ENCODE results near the gene CHADL.
A peak's percentile ranks its signal among the peaks of the same experiment; 100 is the strongest.
"Not testable (repeated sequence)": the region's sequence is repeated elsewhere in the genome, so short reads cannot be mapped to it uniquely, and the experiment has no call there.

CHADL gene

GRCh38 chr22:41181349-41182241 lies 59.1 kb downstream of the CHADL start:
- peak; percentile 88 for DNase-seq

- no peak for DNase-seq
These were observed 59.8 kb downstream of the CHADL start for GRCh38 chr22:41180926-41181325.

- DNase-seq = not testable (repeated sequence)
These were observed 60.4 kb downstream of the CHADL start for GRCh38 chr22:41180362-41180761.

All from EL (cell line).